H1 (cell line): ENCODE measurements around the gene NEK11. TPM values are rescaled to one million over a fixed set of nuclear protein-coding genes. Genes with fewer than 3 reads are reported as not detected.

Experiments
- CTCF ChIA-PET: fragments of 300-600 bp; sonication (Branson Sonifier 250); formaldehyde crosslinking; loops from one replicate; lab custom pipeline; 2021; ENCODE audit not compliant: partially characterized antibody; lab: Charles Lee
- POLR2A ChIA-PET: fragments of 300-600 bp; sonication (Branson Sonifier 250); formaldehyde crosslinking; loops from one replicate; lab custom pipeline; 2021; ENCODE audit warnings: inconsistent platforms; ENCODE audit not compliant: partially characterized antibody; lab: Charles Lee
- DNase-seq, 2 experiments: peaks; one replicate each; pipeline versions ENCODE4 v3.0.0 to v3.0.0-alpha.2; 2010 to 2022; ENCODE audit warnings: low spot score in 2 of 2, low read depth in 1 of 2, mixed read lengths in 1 of 2
- FAIRE-seq: peaks from 2 replicates; lab custom pipeline; 2011; peaks lifted over from hg19 to GRCh38; lab: Jason Lieb, UNC
- H2AFZ ChIP-seq: 2 replicates; pipeline ENCODE4 v1.8.1; 2012; ENCODE audit warnings: low read length, inconsistent platforms
- H2AK5ac ChIP-seq: 2 replicates; pipeline ENCODE4 v1.6.1; 2013; ENCODE audit warnings: low read depth, low read length
- H2BK120ac ChIP-seq: replicated peaks from 2 replicates; pipeline ENCODE3; 2013; ENCODE audit warnings: low read depth, low read length, inconsistent platforms
- H2BK12ac ChIP-seq: 2 replicates; pipeline ENCODE4 v1.6.1; 2013; ENCODE audit warnings: low read depth, low read length
- H2BK15ac ChIP-seq: 2 replicates; pipeline ENCODE4 v1.6.1; 2013; ENCODE audit warnings: low read length
- H2BK20ac ChIP-seq: 2 replicates; pipeline ENCODE4 v1.6.1; 2013; ENCODE audit warnings: low read length
- H2BK5ac ChIP-seq: 2 replicates; pipeline ENCODE4 v1.6.1; 2013; ENCODE audit warnings: low read depth, low read length
- H3K14ac ChIP-seq: 2 replicates; pipeline ENCODE4 v1.6.1; 2013; ENCODE audit warnings: inconsistent platforms; ENCODE audit not compliant: insufficient read length
- H3K18ac ChIP-seq: 2 replicates; pipeline ENCODE4 v1.6.1; 2013; ENCODE audit warnings: low read length; ENCODE audit errors: extremely low read depth
- H3K23ac ChIP-seq: 2 replicates; pipeline ENCODE4 v1.6.1; 2013; ENCODE audit warnings: inconsistent platforms; ENCODE audit not compliant: insufficient read length
- H3K23me2 ChIP-seq: 2 replicates; pipeline ENCODE4 v1.6.1; 2013; ENCODE audit warnings: low read depth, low read length
- H3K27ac ChIP-seq: 2 replicates; pipeline ENCODE4 v1.6.1; 2011; ENCODE audit warnings: low read depth, low read length, inconsistent platforms
- H3K27me3 ChIP-seq, 4 experiments: replicated peaks in 1 of 4; 1 replicate in 1 of 4; 2 replicates in 3 of 4; pipeline versions ENCODE4 v1.6.1 to v1.8.1; 2011 to 2013; ENCODE audit warnings: low read length in 3 of 4, mild to moderate bottlenecking in 3 of 4, inconsistent platforms in 2 of 4, mixed read lengths in 2 of 4, moderate library complexity in 1 of 4; ENCODE audit not compliant: control insufficient read depth in 3 of 4, insufficient read depth in 3 of 4; ENCODE audit errors: extremely low read depth in 1 of 4
- H3K36me3 ChIP-seq, 4 experiments: 2 replicates each; pipeline versions ENCODE4 v1.6.1 to v1.8.1; 2011 to 2013; ENCODE audit warnings: mild to moderate bottlenecking in 4 of 4, low read length in 3 of 4, moderate library complexity in 2 of 4, control low read depth in 1 of 4, inconsistent platforms in 1 of 4; ENCODE audit not compliant: insufficient read depth in 4 of 4, control insufficient read depth in 2 of 4
- H3K4ac ChIP-seq: replicated peaks from 2 replicates; pipeline ENCODE3; 2013; ENCODE audit warnings: low read length, low read depth, mixed read lengths, inconsistent platforms; ENCODE audit not compliant: insufficient read length
- H3K4me1 ChIP-seq, 4 experiments: replicated peaks in 1 of 4; 1 replicate in 1 of 4; 2 replicates in 3 of 4; pipeline versions ENCODE4 v1.6.1 to v1.8.1; 2011 to 2013; ENCODE audit warnings: low read length in 3 of 4, inconsistent platforms in 2 of 4, mixed read lengths in 1 of 4; ENCODE audit not compliant: insufficient read depth in 4 of 4, control insufficient read depth in 3 of 4
- H3K4me2 ChIP-seq, 2 experiments: 2 replicates each; pipeline versions ENCODE4 v1.6.1 to v1.8.1; 2011 to 2013; ENCODE audit warnings: low read depth in 2 of 2, low read length in 2 of 2, control low read depth in 1 of 2, inconsistent platforms in 1 of 2, mild to moderate bottlenecking in 1 of 2; ENCODE audit not compliant: insufficient read depth in 1 of 2
- H3K4me3 ChIP-seq, 4 experiments: fragments of 200-600, 300-600 bp in 1 of 4; sonication (generic), shearing (Covaris generic), sonication (Bioruptor Twin) in 1 of 4; 2 replicates each; pipeline versions ENCODE4 v1.5.1 to v1.8.1; 2011 to 2016; ENCODE audit warnings: low read length in 4 of 4, low read depth in 3 of 4, control low read depth in 2 of 4, inconsistent platforms in 2 of 4, mild to moderate bottlenecking in 2 of 4, mixed read lengths in 1 of 4, moderate library complexity in 1 of 4; ENCODE audit not compliant: insufficient read depth in 2 of 4; ENCODE audit errors: extremely low read depth in 1 of 4
- H3K56ac ChIP-seq: replicated peaks from 2 replicates; pipeline ENCODE3; 2013; ENCODE audit warnings: low read depth, mild to moderate bottlenecking, mixed read lengths, low read length, inconsistent platforms; ENCODE audit not compliant: insufficient read length
- H3K79me1 ChIP-seq: 2 replicates; pipeline ENCODE4 v1.6.1; 2013; ENCODE audit warnings: low read depth, low read length, control low read depth
- H3K79me2 ChIP-seq, 2 experiments: 2 replicates each; pipeline versions ENCODE4 v1.6.1 to v1.8.1; 2012 to 2013; ENCODE audit warnings: low read length in 2 of 2, mild to moderate bottlenecking in 2 of 2, inconsistent platforms in 1 of 2; ENCODE audit not compliant: insufficient read depth in 2 of 2, control insufficient read depth in 1 of 2
- H3K9ac ChIP-seq, 4 experiments: replicated peaks in 1 of 4; 1 replicate in 1 of 4; 2 replicates in 3 of 4; pipeline versions ENCODE4 v1.6.1 to v1.8.1; 2011 to 2013; ENCODE audit warnings: low read depth in 3 of 4, low read length in 3 of 4, control low read depth in 2 of 4, mild to moderate bottlenecking in 2 of 4, moderate library complexity in 2 of 4, inconsistent platforms in 1 of 4; ENCODE audit errors: extremely low read depth in 1 of 4
- H3K9me3 ChIP-seq, 2 experiments: 2 replicates each; pipeline versions ENCODE4 v1.6.1 to v1.8.1; 2012 to 2013; ENCODE audit warnings: mild to moderate bottlenecking in 2 of 2, moderate library complexity in 2 of 2, control low read depth in 1 of 2, inconsistent platforms in 1 of 2, low read depth in 1 of 2, low read length in 1 of 2, mixed read lengths in 1 of 2; ENCODE audit not compliant: insufficient read depth in 2 of 2
- H4K20me1 ChIP-seq, 2 experiments: replicated peaks in 1 of 2; 2 replicates each; pipeline versions ENCODE3 to v1.8.1; 2011 to 2013; ENCODE audit warnings: inconsistent platforms in 2 of 2, low read length in 2 of 2, mild to moderate bottlenecking in 1 of 2; ENCODE audit not compliant: insufficient read depth in 2 of 2, control insufficient read depth in 1 of 2
- H4K5ac ChIP-seq: 2 replicates; pipeline ENCODE4 v1.6.1; 2013; ENCODE audit warnings: low read length, low read depth, mixed read lengths, inconsistent platforms; ENCODE audit not compliant: insufficient read length
- H4K8ac ChIP-seq: 2 replicates; pipeline ENCODE4 v1.8.0; 2013; ENCODE audit warnings: mild to moderate bottlenecking, moderate library complexity, low read length, inconsistent platforms; ENCODE audit not compliant: insufficient read depth; ENCODE audit errors: extremely low read depth
- H4K91ac ChIP-seq: replicated peaks from 2 replicates; pipeline ENCODE3; 2013; ENCODE audit warnings: low read length, mixed read lengths, inconsistent platforms; ENCODE audit not compliant: insufficient read length
- CBX5 ChIP-seq: fragments of 300-800, 300-1000 bp; sonication (generic); IDR thresholded peaks from 2 replicates; pipeline ENCODE4 v1.7.1; 2016; ENCODE audit warnings: antibody characterized with exemption, low read length, low read depth
- CEBPB ChIP-seq: IDR thresholded peaks from 2 replicates; pipeline ENCODE4 v1.6.1; 2012; ENCODE audit warnings: low read depth, low read length
- RAD21 ChIP-seq, 2 experiments: IDR thresholded peaks in 1 of 2; conservative IDR thresholded peaks in 1 of 2; 2 replicates each; pipeline ENCODE4 v1.6.1; 2011; ENCODE audit warnings: low read depth in 2 of 2, low read length in 2 of 2, improper control_type of control experiment in 1 of 2, inconsistent platforms in 1 of 2, mild to moderate bottlenecking in 1 of 2, moderate library complexity in 1 of 2
- WGBS, 2 experiments: shearing (Covaris generic) in 1 of 2; methylation state at CpG; one replicate each; pipeline versions ENCODE4 v1.1.6 to v1.1.7; 2013 to 2015; ENCODE audit warnings: low lambda C conversion rate in 2 of 2, mixed read lengths in 2 of 2, inconsistent platforms in 1 of 2, low coverage in 1 of 2, missing lambda C conversion rate in 1 of 2; ENCODE audit not compliant: insufficient replicate concordance in 2 of 2, insufficient coverage in 1 of 2, insufficient read length in 1 of 2; ENCODE audit errors: extremely low coverage in 1 of 2, missing lambda C conversion rate in 1 of 2; 5-methylcytosine and 5-hydroxymethylcytosine counted together
- polyA plus RNA-seq, 7 experiments: library from polyadenylated mRNA; depleted of rRNA in 3 of 7; stranded (reverse) in 5 of 7; unstranded in 2 of 7; fragments of >200 nt in 5 of 7; fragments of 200-250 nt in 2 of 7; gene quantifications; 1 replicate in 5 of 7; 2 replicates in 1 of 7; 4 replicates in 1 of 7; pipeline versions ENCODE4 v1.2.1 to v1.2.3, GENCODE V29; 2011 to 2013; ENCODE audit warnings: missing spikeins in 2 of 7, mixed read lengths in 2 of 7
- total RNA-seq: library from RNA; stranded (reverse); fragmentation: NEBNext Ultra II Directional; extraction: Animal tissue kit (Norgen Biotek cat#: 25700); gene quantifications from 2 replicates; pipeline ENCODE4 v1.2.1, GENCODE V29; 2021
- TF ChIP-seq, protein P1 (sequence below), 3 experiments: IDR thresholded peaks; 1 replicate in 2 of 3; 2 replicates in 1 of 3; pipeline versions ENCODE4 v1.5.1 to v1.6.1; 2011; ENCODE audit warnings: low read length in 3 of 3, mild to moderate bottlenecking in 3 of 3, inconsistent platforms in 2 of 3, low read depth in 1 of 3, moderate library complexity in 1 of 3; ENCODE audit not compliant: insufficient read depth in 1 of 3; ENCODE audit errors: control extremely low read depth in 1 of 3

NEK11 gene
- total and polyA plus RNA-seq, 2 of the 8 experiments (the other 6 are each of a cell fraction or from before 2014, with no cell fraction given), result 0.60 TPM; not detected in 1

DNA sequence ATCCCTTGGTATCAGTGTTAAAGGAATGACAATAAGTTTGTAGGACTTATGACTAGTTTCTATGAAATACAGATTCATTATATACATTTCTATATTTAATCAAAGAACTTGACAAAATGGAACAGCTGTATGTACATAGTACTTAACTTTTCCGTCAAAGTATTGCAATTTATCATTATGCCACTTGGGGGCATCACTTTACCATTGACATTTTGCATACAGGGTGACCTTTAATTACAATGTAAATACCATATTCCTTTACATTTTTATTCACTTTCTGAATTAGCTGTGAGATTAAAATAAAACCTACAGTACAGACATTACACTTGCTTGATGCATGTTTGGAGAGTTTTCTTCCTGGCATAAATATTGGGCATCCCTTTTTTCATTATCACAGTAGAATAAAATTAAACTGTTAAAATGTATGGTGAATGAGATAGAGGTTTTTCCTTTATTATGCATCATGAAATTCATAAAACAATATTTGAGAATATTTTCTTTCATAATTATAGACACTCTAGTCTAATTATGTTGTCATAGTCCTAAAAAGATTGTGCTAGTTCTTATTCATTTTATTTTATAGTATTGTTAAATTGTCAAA lies 6.9 kb downstream of the NEK11 start:
- Histone ChIP-seq H3K79me1 (no peaks in the 10 kb centered on the region), H3K4me3 (no peak overlapping the region), H3K14ac (no peak overlapping the region), H3K79me2 (no peaks in the 10 kb centered on the region), H2BK120ac (no peak overlapping the region), H2AFZ (no peak overlapping the region), H3K9ac (no peak overlapping the region), H2AK5ac (no peak overlapping the region), H3K9me3 (no peaks in the 10 kb centered on the region), H4K91ac (no peak overlapping the region), H4K5ac (no peak overlapping the region), H3K36me3 (no peaks in the 10 kb centered on the region), H3K27ac (no peak overlapping the region), H3K27me3 (no peaks in the 10 kb centered on the region), H3K23me2 (no peaks in the 10 kb centered on the region), H2BK5ac (no peak overlapping the region), H2BK15ac (no peak overlapping the region), H2BK12ac (no peak overlapping the region), H4K8ac (no peak overlapping the region), H3K23ac (no peak overlapping the region), H2BK20ac (no peak overlapping the region), H4K20me1 (no peaks in the 10 kb centered on the region), H3K4me2 (no peak overlapping the region), H3K56ac (no peak overlapping the region), H3K4me1 (no peaks in the 10 kb centered on the region), H3K18ac (no peak overlapping the region), H3K4ac (no peak overlapping the region)
- TF ChIP-seq CEBPB (no peak), RAD21 (IDR thresholded peaks at IDR 0.05 in 1 of 2, conservative IDR thresholded peaks at IDR 0.05 in 1 of 2; ENCODE audit: low read depth in 2 of 2, low read length in 2 of 2) (peak; percentile 67 to 77), CBX5 (no peak)
- TF ChIP-seq, protein P1, sequence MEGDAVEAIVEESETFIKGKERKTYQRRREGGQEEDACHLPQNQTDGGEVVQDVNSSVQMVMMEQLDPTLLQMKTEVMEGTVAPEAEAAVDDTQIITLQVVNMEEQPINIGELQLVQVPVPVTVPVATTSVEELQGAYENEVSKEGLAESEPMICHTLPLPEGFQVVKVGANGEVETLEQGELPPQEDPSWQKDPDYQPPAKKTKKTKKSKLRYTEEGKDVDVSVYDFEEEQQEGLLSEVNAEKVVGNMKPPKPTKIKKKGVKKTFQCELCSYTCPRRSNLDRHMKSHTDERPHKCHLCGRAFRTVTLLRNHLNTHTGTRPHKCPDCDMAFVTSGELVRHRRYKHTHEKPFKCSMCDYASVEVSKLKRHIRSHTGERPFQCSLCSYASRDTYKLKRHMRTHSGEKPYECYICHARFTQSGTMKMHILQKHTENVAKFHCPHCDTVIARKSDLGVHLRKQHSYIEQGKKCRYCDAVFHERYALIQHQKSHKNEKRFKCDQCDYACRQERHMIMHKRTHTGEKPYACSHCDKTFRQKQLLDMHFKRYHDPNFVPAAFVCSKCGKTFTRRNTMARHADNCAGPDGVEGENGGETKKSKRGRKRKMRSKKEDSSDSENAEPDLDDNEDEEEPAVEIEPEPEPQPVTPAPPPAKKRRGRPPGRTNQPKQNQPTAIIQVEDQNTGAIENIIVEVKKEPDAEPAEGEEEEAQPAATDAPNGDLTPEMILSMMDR (IDR thresholded peaks at IDR 0.05; ENCODE audit: control extremely low read depth in 1 of 3, insufficient read depth in 1 of 3, low read depth in 1 of 3, low read length in 3 of 3), result peak in 2 of 3 experiments; percentile 25 to 59; a peak in 2 of 4 replicates
- DNase-seq, result no peak
- 11% methylated on average over 1 of the region's 1 CpG; no CpG with 5 or more reads in 1 of the 2 experiments for WGBS, 2 experiments
- FAIRE-seq, result peak; percentile 19
- CTCF ChIA-PET, result interaction anchor here (0.7 to 2.9 kb wide), 17 partner anchors 9 to 1235 kb away, joined by 3 to 11 read pairs (median 4); no protein-coding TSS in a partner anchor
- POLR2A ChIA-PET, result no interaction called here
